ENCODE results near the gene TMC8. TPM values are rescaled to one million over a fixed set of nuclear protein-coding genes. Genes with fewer than 3 reads are reported as not detected.
"Not testable (repeated sequence)": the region's sequence is repeated elsewhere in the genome, so short reads cannot be mapped to it uniquely, and the experiment has no call there.

TMC8 gene
- total RNA-seq, 1 experiment from 2014 or later = 0.30 TPM

GRCh38 chr17:78133971-78134898, 3.7 kb downstream of the TMC8 start:
- DNase-seq (ENCODE audit: extremely low read depth, low read depth) = peak; percentile 58

- no peak for DNase-seq (ENCODE audit: extremely low read depth, low read depth)
Observed at GRCh38 chr17:78134899-78135385, 4.4 kb downstream of the TMC8 start.

- DNase-seq (ENCODE audit: extremely low read depth, low read depth) = no peak
Observed at GRCh38 chr17:78135858-78136500, 5.4 kb downstream of the TMC8 start.

- no peak for DNase-seq (ENCODE audit: extremely low read depth, low read depth)
Observed at GRCh38 chr17:78137392-78138203, 7.0 kb downstream of the TMC8 start.

GRCh38 chr17:78138204-78139060, 7.9 kb downstream of the TMC8 start:
- no peak for DNase-seq (ENCODE audit: extremely low read depth, low read depth)

GRCh38 chr17:78139861-78140168, 9.2 kb downstream of the TMC8 start:
- DNase-seq (ENCODE audit: extremely low read depth, low read depth) = not testable (repeated sequence)

- peak; percentile 99 for DNase-seq (ENCODE audit: extremely low read depth, low read depth)
Observed at GRCh38 chr17:78140169-78141051, 9.8 kb downstream of the TMC8 start.

- no peak for DNase-seq (ENCODE audit: extremely low read depth, low read depth)
Observed at GRCh38 chr17:78141437-78142118, 11.0 kb downstream of the TMC8 start.

- no peak for DNase-seq (ENCODE audit: extremely low read depth, low read depth)
Observed at GRCh38 chr17:78142119-78142861, 11.7 kb downstream of the TMC8 start.

- DNase-seq (ENCODE audit: extremely low read depth, low read depth) = no peak
Observed at GRCh38 chr17:78143214-78144146, 12.9 kb downstream of the TMC8 start.

GRCh38 chr17:78144147-78144719, 13.7 kb downstream of the TMC8 start:
- DNase-seq (ENCODE audit: extremely low read depth, low read depth) = no peak

GRCh38 chr17:78144736-78145641, 14.4 kb downstream of the TMC8 start:
- no peak for DNase-seq (ENCODE audit: extremely low read depth, low read depth)

GRCh38 chr17:78146471-78146869, 15.9 kb downstream of the TMC8 start:
- no peak for DNase-seq (ENCODE audit: extremely low read depth, low read depth)

GRCh38 chr17:78146881-78147280, 16.3 kb downstream of the TMC8 start:
- no peak for DNase-seq (ENCODE audit: extremely low read depth, low read depth)

- no peak for DNase-seq (ENCODE audit: extremely low read depth, low read depth)
Observed at GRCh38 chr17:78147315-78147998, 16.9 kb downstream of the TMC8 start.

Measured in NCI-H460 (cell line).